Right forelimb (tissue), 1 donor: ENCODE results near the gene LIMS1.
A peak's percentile ranks its signal among the peaks of the same experiment; 100 is the strongest.
"Not testable (repeated sequence)": the region's sequence is repeated elsewhere in the genome, so short reads cannot be mapped to it uniquely, and the experiment has no call there.

Source experiments
- DNase-seq: peaks from one replicate; pipeline ENCODE4 v3.0.0-alpha.2; 2018

LIMS1 gene, protein sequence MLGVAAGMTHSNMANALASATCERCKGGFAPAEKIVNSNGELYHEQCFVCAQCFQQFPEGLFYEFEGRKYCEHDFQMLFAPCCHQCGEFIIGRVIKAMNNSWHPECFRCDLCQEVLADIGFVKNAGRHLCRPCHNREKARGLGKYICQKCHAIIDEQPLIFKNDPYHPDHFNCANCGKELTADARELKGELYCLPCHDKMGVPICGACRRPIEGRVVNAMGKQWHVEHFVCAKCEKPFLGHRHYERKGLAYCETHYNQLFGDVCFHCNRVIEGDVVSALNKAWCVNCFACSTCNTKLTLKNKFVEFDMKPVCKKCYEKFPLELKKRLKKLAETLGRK

DNA sequence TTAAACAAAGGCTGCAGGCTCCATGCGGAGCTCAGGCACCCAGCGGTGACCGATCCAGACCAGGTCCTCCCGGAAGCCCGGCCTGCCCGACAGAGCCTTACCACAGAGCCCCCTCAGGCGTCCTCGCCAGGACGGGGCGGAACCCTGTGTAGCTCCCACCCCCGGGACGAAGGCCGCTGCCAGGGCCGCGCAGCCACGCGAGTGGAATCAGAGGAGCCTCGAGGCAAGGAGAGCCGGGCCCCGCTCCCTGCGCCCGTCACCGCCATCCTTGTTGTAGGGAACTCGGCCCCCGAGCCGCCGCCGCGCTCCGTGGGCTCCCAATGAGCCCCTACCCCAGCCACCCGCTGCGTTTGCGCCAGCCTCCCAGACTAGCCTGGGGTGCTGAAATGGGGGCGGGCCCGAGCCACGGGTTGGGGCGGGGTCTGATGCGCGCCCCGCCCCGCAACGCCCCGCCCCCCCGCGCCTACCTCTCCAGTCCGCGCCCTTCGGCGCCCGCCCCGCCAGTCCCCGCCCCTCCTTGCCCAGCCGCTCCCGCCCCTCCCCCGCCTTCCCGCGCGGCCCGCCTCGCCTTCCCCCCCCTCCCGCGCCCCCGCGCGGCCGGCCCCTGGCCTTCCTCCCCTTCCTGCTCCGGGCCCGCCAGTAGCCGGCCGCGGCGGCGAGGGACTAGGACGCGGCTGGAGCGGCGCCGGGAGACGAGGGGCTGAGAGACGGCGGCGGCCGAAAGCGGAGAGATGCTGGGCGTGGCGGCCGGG lies at the start of gene LIMS1:
LIMS1 (plus strand) TSS at position 639 of the 752 bp plus-strand sequence; CDS start at position 732, 93 bp downstream.
- peak; percentile 96 for DNase-seq

DNA sequence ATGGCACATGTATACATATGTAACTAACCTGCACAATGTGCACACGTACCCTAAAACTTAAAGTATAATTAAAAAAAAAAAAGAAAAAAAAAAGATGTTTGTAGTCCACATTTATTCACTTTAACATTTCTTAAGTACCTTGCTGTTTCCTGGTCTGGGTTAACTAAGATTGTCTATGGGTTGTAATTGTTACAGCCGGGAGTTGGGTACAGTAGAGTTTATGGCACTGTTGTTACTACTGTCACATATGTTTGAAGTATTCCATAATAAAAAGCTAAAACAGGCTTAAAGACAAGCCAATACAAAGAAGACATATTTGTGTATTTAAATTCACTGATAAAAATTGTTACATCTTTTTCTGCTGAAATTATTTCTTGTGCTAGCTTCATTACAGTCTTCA lies 49.0 kb upstream of the LIMS1 start:
- no peak for DNase-seq

DNA sequence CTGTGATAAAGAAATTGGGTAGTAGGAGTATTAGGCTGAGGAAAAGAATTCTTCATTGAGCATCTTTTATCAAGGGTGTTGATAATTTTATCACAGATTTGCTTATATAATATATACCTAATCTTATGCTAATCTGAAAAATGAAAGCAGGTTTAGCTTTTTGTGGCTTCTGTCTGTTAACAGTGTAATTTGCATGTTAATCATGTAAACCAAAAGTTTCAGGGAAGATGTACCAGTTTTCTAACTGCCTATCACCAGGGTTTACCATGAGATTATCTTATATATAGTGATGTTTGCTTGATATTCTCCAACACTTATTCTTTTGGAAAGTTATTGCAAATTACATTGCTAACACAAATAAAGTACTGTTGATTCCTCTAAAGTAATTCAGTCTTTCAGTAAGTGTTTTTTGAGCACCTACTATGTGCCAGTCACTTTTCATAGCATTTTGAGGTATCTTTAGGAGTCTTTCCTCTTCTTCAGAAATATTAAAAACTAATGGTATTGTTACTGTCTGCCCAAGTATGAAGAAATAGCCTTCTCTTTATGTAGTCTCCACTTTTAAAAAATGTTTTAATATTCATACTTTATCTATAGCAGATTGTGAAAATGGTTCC lies 43.7 kb upstream of the LIMS1 start:
- DNase-seq = no peak

DNA sequence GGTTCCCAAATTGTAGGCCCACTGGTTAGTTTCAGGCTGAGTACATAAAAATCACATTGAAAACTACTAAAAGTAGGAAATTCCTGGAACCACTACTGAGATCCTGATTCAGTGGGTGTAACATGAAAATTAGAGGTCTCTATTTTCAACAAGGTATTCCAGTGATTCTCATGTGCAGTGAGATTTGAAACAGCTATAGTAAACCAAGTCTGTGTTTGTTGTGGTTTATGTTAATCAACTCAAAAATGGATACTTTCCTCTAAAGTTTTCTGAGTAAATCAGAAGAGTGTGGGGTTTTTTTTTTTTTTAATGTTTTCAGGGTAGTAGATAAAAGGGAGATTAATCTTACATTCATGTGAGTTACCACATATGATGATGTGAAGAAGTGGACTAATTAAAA lies 42.4 kb upstream of the LIMS1 start:
- no peak for DNase-seq

DNA sequence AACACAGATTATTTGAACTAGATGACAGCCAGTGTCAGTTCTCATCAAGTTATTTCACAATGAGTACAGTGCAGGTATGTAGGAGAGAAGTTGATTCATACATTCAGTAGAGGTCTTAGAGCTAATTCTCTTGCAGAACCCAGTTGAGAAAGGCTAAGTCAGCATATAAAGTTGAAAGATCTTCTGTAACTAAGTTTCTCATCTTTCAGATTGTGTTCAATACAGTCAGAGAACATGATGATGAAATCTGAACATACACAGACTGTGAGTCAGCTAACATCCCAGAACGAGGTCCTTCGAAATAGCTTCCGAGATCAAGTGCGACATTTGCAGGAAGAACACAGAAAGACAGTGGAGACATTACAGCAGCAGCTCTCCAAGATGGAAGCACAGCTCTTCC lies 41.9 kb upstream of the LIMS1 start:
- no peak for DNase-seq

DNA sequence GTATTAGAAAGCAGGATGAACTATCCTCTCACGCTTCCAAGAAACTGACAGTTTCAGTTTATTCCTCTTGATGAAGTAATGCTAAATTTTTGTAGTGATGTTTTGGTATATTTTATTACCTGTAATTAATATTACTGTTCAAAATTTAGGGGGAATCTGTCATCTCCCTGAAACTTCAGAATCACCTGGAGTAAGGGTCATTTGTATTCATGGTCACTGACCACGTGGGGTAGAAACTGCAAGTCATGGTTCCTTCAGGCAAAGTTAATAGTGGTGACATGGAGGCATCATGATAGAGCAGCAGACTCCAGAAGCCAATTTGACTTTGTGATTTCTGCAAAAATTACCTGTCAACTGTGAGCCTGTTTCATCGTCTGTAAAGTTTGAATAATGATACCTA lies 38.1 kb upstream of the LIMS1 start:
- DNase-seq = not testable (repeated sequence)

DNA sequence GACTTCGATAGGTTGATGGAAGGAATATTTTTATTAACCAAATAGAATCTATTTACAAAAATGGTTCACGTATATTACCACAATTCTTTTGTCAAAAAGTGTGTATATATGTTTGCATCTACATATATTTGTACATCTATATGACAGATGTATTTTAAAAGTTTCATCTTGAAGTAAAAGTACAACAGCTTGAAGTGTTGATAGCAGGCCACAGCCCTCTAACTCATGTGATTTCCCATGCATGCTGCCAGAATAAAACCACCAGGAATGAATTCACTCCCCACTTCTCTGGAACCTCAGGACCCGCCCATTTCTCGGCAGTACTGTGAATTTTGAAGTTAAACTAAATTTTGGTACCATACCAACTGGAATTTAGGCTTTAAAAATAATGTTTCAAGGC lies 26.6 kb upstream of the LIMS1 start:
- DNase-seq = not testable (repeated sequence)

DNA sequence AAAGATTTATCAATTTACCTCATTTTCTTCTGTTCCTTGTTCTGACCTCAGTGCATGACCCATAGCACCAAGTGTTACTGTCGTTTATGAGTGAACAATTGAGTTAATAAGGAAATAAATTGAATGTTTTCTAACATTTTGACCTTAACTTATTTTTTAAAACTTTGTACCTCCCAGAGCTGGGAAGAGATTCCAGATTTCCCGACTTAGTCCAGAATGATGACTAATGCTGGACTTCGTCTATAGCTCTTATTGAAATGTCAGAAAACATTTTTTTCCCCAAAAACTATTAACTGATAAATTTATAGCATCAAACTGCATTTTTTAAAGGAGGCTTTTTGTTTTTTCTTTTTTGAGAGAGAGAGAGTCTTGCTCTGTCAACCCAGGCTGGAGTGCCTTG lies 21.8 kb upstream of the LIMS1 start:
- not testable (repeated sequence) for DNase-seq

DNA sequence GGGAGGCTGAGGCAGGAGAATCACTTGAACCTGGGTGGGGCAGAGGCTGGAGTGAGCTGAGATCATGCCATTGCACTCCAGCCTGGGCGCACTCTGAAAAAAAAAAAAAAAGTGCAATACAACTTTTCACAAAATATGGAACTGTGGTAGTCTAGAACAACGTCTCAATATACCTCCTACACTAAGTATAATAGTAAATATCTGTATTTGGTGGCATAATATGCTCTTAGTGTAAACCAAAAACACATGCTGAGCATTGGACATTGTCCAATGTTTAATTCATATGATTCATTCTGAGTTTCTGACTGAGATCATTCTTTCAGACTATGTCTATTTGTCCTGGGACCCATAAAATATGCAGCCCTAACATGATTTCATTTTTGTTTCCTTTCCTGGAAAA lies 19.8 kb upstream of the LIMS1 start:
- DNase-seq = not testable (repeated sequence)

DNA sequence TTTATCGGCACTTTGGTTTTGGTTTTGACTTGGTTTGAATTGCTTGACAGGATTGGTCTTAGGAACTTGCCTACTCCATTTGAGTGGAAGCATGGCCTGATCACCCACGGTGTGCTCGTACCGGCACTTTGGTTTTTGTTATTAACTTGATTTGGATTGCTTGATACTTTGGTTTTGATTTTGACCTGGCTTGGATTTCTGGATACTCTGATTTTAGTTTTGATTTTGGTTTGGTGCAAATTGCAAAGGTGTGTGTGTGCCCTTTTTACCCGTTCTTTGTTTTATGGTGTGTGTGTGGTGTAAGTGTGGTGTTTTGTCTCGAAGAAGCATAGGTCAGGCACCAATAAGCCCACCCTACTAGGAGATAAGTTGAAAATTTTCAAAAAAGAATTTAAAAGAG lies 9.6 kb upstream of the LIMS1 start:
- DNase-seq = not testable (repeated sequence)

DNA sequence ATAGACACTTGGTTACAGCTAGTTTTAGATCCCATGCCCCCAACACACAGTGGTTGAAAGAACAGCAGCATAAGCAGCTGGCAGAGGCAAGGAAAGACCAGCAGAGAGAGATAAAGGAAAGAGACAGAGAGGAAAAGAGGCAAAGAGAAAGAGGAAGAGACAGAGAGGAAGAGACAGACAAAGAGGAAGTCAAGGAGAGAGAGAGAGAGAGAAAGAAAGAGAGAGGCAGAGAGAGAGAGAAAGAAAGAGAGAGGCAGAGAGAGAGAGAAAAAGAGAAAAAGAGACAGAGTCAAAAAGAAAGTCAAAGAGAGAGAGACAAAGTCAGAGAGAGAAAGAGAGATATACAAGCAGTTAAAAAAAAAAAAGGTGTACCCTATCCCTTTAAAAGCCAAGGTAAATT lies 9.0 kb upstream of the LIMS1 start:
- not testable (repeated sequence) for DNase-seq

DNA sequence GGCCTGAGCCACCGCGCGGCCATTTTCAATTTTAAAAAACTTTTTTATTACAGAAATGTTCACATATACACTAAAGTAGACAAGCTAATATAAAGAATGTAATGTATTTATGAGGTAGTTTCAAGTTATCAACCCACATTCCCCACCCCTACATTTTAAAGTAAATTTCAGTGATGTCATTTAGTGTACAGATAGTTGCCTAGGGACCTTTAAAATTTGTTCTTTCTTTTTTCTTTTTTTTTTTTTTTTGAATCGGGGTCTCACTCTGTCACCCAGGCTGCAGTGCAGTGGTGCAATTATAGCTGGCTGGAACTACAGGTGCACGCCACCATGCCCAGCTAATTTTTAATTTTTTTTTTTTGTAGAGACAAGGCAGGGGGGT lies 2.6 kb upstream of the LIMS1 start:
- DNase-seq = no peak

DNA sequence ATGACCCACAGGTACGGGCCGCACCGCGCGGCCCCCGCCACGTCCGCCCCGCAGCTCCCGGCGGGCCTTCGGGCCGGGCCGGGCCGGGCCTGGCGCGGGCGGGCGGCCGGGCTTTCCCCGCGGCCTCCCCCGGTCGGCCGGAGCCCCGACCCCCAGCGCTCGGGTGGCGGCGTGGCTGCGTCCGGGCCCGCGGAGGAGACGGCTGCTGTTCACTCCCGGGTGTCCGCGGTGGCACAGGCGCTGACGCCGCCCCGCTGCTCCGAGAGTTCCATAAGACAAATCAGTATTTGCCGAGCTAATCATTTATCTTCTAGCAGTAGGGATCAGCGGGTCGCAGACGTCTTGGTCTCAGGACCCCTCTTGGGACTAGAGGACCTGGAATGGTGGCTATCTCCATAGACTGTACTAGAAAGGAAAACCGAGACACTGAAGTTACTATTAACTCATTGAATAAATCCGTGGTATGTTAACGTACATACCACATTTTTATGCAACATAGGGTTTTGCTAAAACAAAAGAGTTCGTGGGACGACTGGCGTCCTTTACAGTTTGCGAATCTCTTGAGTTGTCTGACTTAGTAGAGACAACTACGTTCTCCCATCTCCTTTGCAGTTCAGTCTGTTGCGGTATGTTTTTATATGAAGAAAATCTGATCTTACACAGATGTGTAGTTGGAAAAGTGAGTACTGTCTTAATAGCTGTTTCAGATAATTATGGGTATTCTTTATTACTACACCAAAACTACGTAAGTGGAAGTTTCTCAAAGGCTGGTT lies 500 bp downstream of the LIMS1 start:
- peak; percentile 74 for DNase-seq

DNA sequence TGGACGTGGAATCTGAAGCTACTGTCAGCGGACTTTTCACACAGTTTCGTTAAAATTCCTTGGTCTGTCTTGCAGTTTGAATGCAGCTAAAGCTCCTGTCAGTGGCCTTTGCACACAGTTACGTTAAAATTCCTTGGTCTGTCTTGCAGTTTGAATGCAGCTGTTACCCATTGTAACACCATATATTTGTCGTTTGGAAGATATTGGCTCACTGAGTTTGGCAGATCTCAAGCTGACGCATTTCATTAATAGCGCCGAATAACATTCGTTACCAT lies 1.0 kb downstream of the LIMS1 start:
- no peak for DNase-seq

DNA sequence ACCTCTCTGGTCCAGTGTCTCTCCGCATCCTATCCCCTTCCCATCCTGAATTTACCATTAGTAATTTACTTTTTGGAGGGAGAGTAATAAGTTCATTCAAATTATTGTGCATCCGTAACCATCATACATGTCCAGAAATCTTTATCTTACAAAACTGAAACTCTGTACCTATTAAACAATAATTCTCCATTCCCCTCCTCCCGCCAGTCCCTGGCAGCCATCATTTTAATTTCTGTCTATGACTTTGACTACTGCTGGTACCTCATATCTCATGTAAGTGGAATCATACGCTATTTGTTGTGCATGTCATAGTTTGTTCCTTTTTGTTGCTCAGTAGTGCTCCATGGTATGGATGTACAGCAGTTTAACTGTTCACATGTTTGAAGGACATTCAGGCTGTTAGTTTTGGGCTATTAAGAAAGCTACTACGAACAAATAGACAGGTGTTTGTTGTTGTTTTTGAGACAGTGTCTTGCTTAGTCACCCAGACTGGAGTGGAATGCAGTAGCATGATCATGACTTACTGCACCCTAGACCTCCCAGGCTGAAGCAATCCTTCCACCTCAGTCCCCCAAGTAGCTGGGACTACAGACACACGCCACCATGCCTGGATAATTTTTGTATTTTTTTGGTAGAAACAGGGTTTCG lies 2.0 kb downstream of the LIMS1 start:
- DNase-seq = no peak

DNA sequence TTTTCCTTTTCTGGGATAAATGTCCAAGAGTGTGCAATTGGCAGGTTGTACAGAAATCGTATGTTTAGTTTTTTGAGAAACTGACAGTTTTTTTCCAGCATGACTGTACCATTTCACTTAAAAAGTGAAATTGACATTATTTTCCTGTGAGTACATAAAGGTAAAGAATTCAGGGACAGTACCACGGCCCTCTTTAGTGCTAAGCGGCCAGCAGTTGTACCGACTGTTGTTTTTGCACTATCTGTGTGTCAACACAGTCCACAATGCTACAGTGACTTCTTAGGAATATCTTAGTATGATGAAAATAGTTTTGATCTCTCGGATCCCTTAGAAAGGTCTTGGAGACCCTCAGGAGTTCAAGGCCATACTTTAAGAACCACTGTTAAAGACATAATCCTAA lies 2.6 kb downstream of the LIMS1 start:
- no peak for DNase-seq

DNA sequence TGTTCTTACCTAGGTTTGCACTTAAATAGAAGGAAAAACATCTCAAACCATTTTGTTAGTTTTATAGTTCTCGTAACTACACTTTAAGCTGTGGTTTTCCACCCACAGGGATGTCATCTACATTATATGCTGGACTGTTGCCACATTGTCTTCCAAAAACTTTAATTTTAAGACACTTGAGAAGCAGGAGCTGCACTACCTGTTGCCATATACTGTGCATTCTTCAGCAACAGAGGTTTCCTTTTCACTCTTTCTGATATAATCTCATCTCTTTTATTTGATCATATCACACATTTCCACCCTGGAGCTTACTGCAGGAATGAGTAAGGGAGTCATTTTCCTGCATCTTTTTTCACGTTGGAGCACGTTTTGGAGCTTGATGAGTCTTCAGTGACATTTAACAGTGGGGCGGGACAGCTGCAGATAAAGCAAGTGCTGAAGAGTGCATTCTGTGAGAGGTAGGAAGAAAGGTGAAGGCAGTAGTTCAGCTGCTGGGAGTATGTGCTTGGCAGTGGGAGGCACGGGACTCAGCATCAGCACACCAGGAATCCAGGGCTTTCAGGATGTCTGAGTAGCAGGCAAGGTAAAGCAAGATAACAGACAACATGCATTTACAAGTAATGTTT lies 3.8 kb downstream of the LIMS1 start:
- DNase-seq = no peak

DNA sequence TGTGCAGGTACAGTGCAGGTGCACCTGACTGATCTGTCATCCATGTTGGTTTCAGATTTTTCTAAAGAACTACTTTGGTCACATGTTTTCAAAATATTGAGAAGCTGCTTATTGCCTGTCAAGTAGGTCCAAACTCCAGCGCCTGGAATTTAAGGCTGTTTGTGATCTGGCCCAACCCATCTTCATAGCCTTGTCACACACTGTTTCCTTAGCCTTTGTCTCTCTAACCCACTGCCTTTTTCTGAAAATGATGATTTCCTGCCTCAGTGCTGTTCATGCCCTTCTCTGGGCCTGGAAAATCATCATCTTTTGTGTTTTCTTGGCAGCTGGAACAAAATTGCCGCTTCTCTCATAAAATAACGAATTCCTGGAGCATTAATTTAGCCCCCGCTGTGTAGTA lies 7.2 kb downstream of the LIMS1 start:
- DNase-seq = no peak

DNA sequence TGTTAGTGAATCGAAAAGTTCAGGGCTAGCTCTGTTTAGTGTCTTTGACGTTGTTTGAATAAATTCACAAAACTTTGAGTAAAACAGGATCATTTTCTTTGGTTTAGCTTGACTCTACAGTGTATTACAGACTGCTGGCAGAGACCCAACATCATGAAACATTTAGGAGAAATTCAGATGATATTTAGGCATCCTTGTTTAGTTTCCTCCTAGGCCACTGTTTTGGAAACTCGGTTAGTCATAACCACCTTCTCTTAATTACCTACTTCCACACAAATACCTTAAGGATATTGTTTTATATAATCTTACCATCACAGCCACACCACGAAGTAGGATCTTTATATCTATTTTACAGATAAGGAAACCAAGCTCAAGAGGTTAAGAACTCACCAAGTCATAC lies 7.8 kb downstream of the LIMS1 start:
- no peak for DNase-seq

DNA sequence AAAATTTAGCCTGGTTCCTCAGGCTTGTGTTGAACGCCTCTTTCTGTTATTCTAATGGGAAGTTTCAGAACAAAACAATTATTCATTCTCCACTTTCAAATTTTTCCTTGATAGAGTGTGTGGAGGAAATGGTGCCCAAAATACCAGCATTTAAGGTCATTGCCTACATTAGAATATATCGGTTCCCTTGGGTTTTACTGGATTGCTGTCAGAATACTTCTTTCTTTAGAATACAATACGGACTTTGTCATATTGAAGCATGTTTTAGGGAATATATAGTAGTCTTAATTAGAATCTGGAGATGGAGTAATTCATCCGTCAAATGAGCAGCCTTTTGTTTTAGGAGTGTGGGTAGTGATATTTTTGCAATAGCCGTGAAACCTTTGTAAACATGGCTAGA lies 13.3 kb downstream of the LIMS1 start:
- no peak for DNase-seq

DNA sequence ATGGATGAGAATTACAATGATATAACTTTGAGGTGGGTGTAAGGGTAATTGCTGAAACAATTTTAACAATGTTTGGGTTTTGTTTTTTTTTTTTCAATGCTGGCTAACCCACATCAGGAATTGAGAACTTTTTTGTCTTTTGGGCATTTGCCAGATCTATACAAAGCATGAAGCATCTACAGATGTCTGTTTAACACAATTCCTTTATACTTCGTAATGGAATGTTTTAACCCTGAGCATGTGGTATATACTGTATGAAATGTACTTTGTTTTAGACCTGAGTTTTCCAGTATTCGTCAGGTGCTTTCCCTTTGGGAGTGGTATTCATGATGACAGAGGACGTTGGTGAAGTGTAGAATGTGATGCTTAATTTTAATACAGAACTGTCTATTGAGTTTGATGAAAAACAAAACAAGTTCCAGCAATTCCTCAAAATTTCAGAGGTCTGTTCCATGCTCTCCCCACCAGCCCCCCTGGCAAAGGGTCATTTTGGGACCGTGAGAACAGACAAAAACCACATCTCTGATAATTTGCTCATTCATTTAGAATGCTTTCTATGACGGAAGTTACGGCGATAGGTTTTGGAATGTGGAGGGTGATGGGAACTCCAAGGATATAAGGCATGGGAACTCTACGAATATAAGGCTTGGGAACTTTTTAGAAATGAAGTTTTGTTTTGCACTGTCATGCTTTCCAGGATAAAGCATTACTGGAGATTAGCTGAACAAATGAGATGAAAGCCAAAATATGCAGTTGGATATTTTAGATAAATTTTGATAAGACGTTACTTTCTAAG lies 14.1 kb downstream of the LIMS1 start:
- DNase-seq = no peak

DNA sequence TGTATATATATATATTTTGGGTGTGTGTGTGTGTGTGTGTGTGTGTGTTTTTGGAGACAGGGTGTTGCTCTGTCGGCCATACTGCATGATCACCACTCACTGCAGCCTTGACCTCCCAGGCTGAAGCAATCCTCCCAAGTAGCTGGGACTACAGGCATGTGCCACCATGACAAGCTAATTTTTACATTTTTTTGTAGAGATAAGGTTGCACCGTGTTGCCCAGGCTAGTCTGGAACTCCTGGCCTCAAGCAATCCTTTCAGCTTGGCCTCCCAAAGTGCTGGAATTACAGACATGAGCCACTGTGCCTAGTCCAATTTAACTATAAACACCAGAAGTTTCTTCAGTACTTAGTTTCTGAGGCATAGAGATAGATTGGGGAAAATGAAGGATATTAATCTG lies 18.3 kb downstream of the LIMS1 start:
- no peak for DNase-seq
